HepG2 (cell line): Measurements from ENCODE around the gene SMAD7. TPM values are rescaled to one million over a fixed set of nuclear protein-coding genes. Genes with fewer than 3 reads are reported as not detected.

Source experiments
- ASH2L ChIP-seq: fragments of 300-600, 200-600 bp; sonication (generic); IDR thresholded peaks from 2 replicates; pipeline ENCODE4 v1.7.0; 2017; ENCODE audit warnings: low read depth, mild to moderate bottlenecking, moderate library complexity, mixed read lengths, low read length; ENCODE audit not compliant: insufficient read length
- HIVEP1 ChIP-seq: sonication (generic); formaldehyde crosslinking; IDR thresholded peaks from 2 replicates; pipeline ENCODE4 v1.4.0; 2020; ENCODE audit warnings: mild to moderate bottlenecking, missing genetic modification reagents
- NKX3-1 ChIP-seq: sonication (generic); formaldehyde crosslinking; IDR thresholded peaks from 2 replicates; pipeline ENCODE4 v1.5.0; 2020; ENCODE audit warnings: missing genetic modification reagents
- PPARG ChIP-seq: conservative IDR thresholded peaks from 2 replicates; pipeline ENCODE4 v1.6.1; 2016; ENCODE audit warnings: missing biosample characterization, missing genetic modification reagents
- RBFOX2 ChIP-seq: fragments of 200-400 bp; formaldehyde crosslinking; IDR thresholded peaks from 2 replicates; pipeline ENCODE4 v1.6.1; 2017; ENCODE audit warnings: low read depth, mild to moderate bottlenecking, low read length
- SRF ChIP-seq: IDR thresholded peaks from 2 replicates; pipeline ENCODE4 v1.6.1; 2011; ENCODE audit warnings: mild to moderate bottlenecking, low read depth, low read length, moderate library complexity
- SRY ChIP-seq: sonication (generic); formaldehyde crosslinking; IDR thresholded peaks from 2 replicates; pipeline ENCODE4 v1.8.0; 2022; ENCODE audit warnings: mild to moderate bottlenecking, missing genetic modification reagents
- SUZ12 ChIP-seq: fragments of 150-350 bp; IDR thresholded peaks from 2 replicates; pipeline ENCODE4 v1.6.1; 2014; ENCODE audit warnings: low read depth, low read length
- ZNF251 ChIP-seq: sonication (generic); formaldehyde crosslinking; IDR thresholded peaks from 2 replicates; pipeline ENCODE4 v1.9.0; 2021; ENCODE audit warnings: mild to moderate bottlenecking, missing genetic modification reagents
- ZNF468 ChIP-seq: sonication (generic); formaldehyde crosslinking; IDR thresholded peaks from 2 replicates; pipeline ENCODE4 v1.8.0; 2022; ENCODE audit warnings: mild to moderate bottlenecking, moderate library complexity, missing genetic modification reagents
- ZSCAN30 ChIP-seq: sonication (generic); formaldehyde crosslinking; IDR thresholded peaks from 2 replicates; pipeline ENCODE4 v1.5.0; 2020; ENCODE audit warnings: mild to moderate bottlenecking, missing genetic modification reagents
- polyA plus RNA-seq, 8 experiments: library from polyadenylated mRNA; depleted of rRNA in 3 of 8; stranded (reverse) in 7 of 8; unstranded in 1 of 8; fragments of >200 nt; fragmentation: Illumina TruSeq in 4 of 8; extraction: Trizol in 4 of 8; gene quantifications; 2 replicates each; pipeline versions ENCODE4 v1.2.1 to v1.2.3, GENCODE V29; 2011 to 2016; ENCODE audit warnings: low read depth in 4 of 8, missing spikeins in 1 of 8, mixed read lengths in 1 of 8; ENCODE audit not compliant: insufficient read depth in 1 of 8
- total RNA-seq, 5 experiments: library from RNA; depleted of rRNA; stranded (reverse); fragments of >200 nt; fragmentation: Illumina TruSeq; extraction: Trizol; gene quantifications; 2 replicates each; pipeline ENCODE4 v1.2.3, GENCODE V29; 2016; ENCODE audit warnings: low read depth in 1 of 5
- TF ChIP-seq, protein P1 (sequence below): IDR thresholded peaks from 2 replicates; pipeline ENCODE4 v1.6.1; 2016; ENCODE audit warnings: low read depth, missing genetic modification reagents, missing compliant biosample characterization
- TF ChIP-seq, protein P2 (sequence below): sonication (generic); formaldehyde crosslinking; IDR thresholded peaks from 2 replicates; pipeline ENCODE4 v1.9.0; 2022; ENCODE audit warnings: missing genetic modification reagents, mild to moderate bottlenecking, borderline replicate concordance
- TF ChIP-seq, protein P3 (sequence below): sonication (generic); formaldehyde crosslinking; IDR thresholded peaks from 2 replicates; pipeline ENCODE4 v1.8.1; 2023; ENCODE audit warnings: mild to moderate bottlenecking, missing genetic modification reagents
- TF ChIP-seq, protein P4 (sequence below): sonication (generic); formaldehyde crosslinking; IDR thresholded peaks from 2 replicates; pipeline ENCODE4 v1.5.1; 2020; ENCODE audit warnings: missing genetic modification reagents, mild to moderate bottlenecking, borderline replicate concordance
- TF ChIP-seq, protein P5 (sequence below): sonication (generic); formaldehyde crosslinking; IDR thresholded peaks from 2 replicates; pipeline ENCODE4 v1.4.0; 2020; ENCODE audit warnings: low read depth, mild to moderate bottlenecking, missing genetic modification reagents
- TF ChIP-seq, protein P6 (sequence below): sonication (generic); formaldehyde crosslinking; IDR thresholded peaks from 2 replicates; pipeline ENCODE4 v1.4.0; 2020; ENCODE audit warnings: mild to moderate bottlenecking, missing genetic modification reagents

SMAD7 gene
- total and polyA plus RNA-seq, 2 of the 13 experiments (the other 11 are each of a cell fraction or from before 2014, with no cell fraction given): 17.4 to 24.7 TPM

DNA sequence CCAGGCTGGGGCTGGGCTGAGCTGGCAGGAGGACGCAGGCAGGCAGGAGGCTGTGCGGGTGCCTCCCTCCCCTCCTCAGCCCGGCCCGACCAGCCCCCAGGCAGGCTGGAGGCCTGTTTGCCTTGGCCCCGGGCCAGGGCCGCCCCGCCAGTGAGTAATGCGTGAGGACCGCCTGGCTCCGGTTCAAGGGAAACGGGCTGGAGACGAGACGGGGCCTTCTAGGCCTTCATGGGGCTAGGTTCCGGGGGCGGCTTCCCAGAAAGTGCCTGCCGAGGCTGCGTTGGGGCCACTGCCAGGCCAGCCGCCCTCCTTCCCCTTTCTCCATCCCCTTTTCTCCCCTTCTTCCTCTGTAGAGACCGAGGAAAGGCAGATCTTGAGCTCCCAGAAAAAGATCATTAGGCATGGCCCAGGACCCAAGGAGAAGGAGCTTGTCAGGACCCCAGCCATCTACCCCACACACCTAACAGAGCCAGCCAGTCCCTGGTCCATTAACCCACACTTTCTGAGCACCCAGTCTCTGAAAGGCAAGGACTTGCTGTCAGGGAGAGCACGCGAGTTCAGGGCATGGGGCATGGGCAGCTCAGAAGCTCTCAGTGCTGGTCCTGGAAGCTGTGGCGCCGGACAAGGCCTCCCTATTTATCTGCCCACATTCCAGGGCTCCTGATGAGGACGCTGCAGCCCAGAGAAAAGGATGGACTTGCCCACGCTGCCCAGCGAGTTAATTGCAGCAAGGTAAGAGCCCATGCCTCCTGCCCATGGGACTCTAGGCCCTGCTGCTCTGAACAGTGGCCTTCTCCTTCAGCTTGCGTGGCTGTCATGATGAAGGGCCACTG, 48.5 kb downstream of the SMAD7 start (continued):
- TF ChIP-seq ASH2L (no peak), ZSCAN30 (CRISPR knock-in tag) (no peak), PPARG (CRISPR knock-in tag) (peak; percentile 56; the same call in 1 of the 2 replicates), SRF (no peak), SRY (0 out of 2 replicates have a peak, but pooled peaks have one; percentile 38), HIVEP1 (CRISPR knock-in tag) (peak; percentile 83; the same call in 1 of the 2 replicates), ZNF468 (CRISPR knock-in tag) (no peak), ZNF251 (CRISPR knock-in tag) (no peak), NKX3-1 (CRISPR knock-in tag) (0 out of 2 replicates have a peak, but pooled peaks have one; percentile 25), SUZ12 (no peak), RBFOX2 (peak; percentile 51)
- TF ChIP-seq, protein P1, sequence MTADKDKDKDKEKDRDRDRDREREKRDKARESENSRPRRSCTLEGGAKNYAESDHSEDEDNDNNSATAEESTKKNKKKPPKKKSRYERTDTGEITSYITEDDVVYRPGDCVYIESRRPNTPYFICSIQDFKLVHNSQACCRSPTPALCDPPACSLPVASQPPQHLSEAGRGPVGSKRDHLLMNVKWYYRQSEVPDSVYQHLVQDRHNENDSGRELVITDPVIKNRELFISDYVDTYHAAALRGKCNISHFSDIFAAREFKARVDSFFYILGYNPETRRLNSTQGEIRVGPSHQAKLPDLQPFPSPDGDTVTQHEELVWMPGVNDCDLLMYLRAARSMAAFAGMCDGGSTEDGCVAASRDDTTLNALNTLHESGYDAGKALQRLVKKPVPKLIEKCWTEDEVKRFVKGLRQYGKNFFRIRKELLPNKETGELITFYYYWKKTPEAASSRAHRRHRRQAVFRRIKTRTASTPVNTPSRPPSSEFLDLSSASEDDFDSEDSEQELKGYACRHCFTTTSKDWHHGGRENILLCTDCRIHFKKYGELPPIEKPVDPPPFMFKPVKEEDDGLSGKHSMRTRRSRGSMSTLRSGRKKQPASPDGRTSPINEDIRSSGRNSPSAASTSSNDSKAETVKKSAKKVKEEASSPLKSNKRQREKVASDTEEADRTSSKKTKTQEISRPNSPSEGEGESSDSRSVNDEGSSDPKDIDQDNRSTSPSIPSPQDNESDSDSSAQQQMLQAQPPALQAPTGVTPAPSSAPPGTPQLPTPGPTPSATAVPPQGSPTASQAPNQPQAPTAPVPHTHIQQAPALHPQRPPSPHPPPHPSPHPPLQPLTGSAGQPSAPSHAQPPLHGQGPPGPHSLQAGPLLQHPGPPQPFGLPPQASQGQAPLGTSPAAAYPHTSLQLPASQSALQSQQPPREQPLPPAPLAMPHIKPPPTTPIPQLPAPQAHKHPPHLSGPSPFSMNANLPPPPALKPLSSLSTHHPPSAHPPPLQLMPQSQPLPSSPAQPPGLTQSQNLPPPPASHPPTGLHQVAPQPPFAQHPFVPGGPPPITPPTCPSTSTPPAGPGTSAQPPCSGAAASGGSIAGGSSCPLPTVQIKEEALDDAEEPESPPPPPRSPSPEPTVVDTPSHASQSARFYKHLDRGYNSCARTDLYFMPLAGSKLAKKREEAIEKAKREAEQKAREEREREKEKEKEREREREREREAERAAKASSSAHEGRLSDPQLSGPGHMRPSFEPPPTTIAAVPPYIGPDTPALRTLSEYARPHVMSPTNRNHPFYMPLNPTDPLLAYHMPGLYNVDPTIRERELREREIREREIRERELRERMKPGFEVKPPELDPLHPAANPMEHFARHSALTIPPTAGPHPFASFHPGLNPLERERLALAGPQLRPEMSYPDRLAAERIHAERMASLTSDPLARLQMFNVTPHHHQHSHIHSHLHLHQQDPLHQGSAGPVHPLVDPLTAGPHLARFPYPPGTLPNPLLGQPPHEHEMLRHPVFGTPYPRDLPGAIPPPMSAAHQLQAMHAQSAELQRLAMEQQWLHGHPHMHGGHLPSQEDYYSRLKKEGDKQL (CRISPR knock-in tag): 0 out of 2 replicates have a peak, but pooled peaks have one; percentile 47
- TF ChIP-seq, protein P2, sequence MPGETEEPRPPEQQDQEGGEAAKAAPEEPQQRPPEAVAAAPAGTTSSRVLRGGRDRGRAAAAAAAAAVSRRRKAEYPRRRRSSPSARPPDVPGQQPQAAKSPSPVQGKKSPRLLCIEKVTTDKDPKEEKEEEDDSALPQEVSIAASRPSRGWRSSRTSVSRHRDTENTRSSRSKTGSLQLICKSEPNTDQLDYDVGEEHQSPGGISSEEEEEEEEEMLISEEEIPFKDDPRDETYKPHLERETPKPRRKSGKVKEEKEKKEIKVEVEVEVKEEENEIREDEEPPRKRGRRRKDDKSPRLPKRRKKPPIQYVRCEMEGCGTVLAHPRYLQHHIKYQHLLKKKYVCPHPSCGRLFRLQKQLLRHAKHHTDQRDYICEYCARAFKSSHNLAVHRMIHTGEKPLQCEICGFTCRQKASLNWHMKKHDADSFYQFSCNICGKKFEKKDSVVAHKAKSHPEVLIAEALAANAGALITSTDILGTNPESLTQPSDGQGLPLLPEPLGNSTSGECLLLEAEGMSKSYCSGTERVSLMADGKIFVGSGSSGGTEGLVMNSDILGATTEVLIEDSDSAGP (CRISPR knock-in tag): peak; percentile 92
- TF ChIP-seq, protein P3, sequence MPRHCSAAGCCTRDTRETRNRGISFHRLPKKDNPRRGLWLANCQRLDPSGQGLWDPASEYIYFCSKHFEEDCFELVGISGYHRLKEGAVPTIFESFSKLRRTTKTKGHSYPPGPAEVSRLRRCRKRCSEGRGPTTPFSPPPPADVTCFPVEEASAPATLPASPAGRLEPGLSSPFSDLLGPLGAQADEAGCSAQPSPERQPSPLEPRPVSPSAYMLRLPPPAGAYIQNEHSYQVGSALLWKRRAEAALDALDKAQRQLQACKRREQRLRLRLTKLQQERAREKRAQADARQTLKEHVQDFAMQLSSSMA (CRISPR knock-in tag): no peak
- TF ChIP-seq, protein P4, sequence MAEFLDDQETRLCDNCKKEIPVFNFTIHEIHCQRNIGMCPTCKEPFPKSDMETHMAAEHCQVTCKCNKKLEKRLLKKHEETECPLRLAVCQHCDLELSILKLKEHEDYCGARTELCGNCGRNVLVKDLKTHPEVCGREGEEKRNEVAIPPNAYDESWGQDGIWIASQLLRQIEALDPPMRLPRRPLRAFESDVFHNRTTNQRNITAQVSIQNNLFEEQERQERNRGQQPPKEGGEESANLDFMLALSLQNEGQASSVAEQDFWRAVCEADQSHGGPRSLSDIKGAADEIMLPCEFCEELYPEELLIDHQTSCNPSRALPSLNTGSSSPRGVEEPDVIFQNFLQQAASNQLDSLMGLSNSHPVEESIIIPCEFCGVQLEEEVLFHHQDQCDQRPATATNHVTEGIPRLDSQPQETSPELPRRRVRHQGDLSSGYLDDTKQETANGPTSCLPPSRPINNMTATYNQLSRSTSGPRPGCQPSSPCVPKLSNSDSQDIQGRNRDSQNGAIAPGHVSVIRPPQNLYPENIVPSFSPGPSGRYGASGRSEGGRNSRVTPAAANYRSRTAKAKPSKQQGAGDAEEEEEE (CRISPR knock-in tag): no peak
- TF ChIP-seq, protein P5, sequence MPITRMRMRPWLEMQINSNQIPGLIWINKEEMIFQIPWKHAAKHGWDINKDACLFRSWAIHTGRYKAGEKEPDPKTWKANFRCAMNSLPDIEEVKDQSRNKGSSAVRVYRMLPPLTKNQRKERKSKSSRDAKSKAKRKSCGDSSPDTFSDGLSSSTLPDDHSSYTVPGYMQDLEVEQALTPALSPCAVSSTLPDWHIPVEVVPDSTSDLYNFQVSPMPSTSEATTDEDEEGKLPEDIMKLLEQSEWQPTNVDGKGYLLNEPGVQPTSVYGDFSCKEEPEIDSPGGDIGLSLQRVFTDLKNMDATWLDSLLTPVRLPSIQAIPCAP: no peak
- TF ChIP-seq, protein P6, sequence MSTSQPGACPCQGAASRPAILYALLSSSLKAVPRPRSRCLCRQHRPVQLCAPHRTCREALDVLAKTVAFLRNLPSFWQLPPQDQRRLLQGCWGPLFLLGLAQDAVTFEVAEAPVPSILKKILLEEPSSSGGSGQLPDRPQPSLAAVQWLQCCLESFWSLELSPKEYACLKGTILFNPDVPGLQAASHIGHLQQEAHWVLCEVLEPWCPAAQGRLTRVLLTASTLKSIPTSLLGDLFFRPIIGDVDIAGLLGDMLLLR (CRISPR knock-in tag): 0 out of 2 replicates have a peak, but pooled peaks have one; percentile 19
